Adipose tissue (tissue), 3 donors: ENCODE results near the gene PPP1R13B. TPM values are rescaled to one million over a fixed set of nuclear protein-coding genes. Genes with fewer than 3 reads are reported as not detected.
"Not testable (repeated sequence)": the region's sequence is repeated elsewhere in the genome, so short reads cannot be mapped to it uniquely, and the experiment has no call there.

Experiments used
- H3K27ac ChIP-seq: one replicate; pipeline ENCODE4 v1.5.1; 2013; ENCODE audit warnings: low read depth, low read length
- WGBS, 3 donors: extraction: QIAGEN DNeasy Blood & Tissue Kit; methylation state at CpG; one replicate each; pipeline ENCODE4 v1.1.7; 2013; 5-methylcytosine and 5-hydroxymethylcytosine counted together
- polyA plus RNA-seq, 3 donors: library from polyadenylated mRNA; stranded (reverse); fragments of 200-250 nt; gene quantifications; one replicate each; pipeline ENCODE4 v1.2.3, GENCODE V29; 2013
- donor health status: healthy with polysubstance abuse.
- donor health status: Bipolar disorder and iron deficiency.
- donor health status: healthy.

Gene PPP1R13B
- polyA plus RNA-seq: 10 to 100 TPM in 2 of 3 donors, 1 to 10 TPM in 1; 9.7 to 12.7 (median 12.6) TPM

- 0 to 1% (median 0%) methylated on average over 47 to 104 of the region's 104 CpGs for WGBS, 3 donors
- no peak within 1 kb of the TSS for H3K27ac ChIP-seq
Observed at GRCh38 chr14:103847451-103848174, at the start of gene PPP1R13B. Gene PPP1R13B, minus strand, starts transcription at chr14:103847575. Its CDS starts 268 bp downstream, at chr14:103847307.

- 70 to 78% (median 75%) methylated on average over 6 of the region's 6 CpGs for WGBS, 3 donors
- H3K27ac ChIP-seq: no peak overlapping the region
Observed at GRCh38 chr14:103896578-103896977, 49.2 kb upstream of the PPP1R13B start.

- WGBS, 3 donors: 49 to 80% (median 79%) methylated on average over 7 of the region's 7 CpGs
- no peak overlapping the region for H3K27ac ChIP-seq
Observed at GRCh38 chr14:103894723-103895059, 47.3 kb upstream of the PPP1R13B start.

GRCh38 chr14:103894034-103894722 is 46.8 kb upstream of the PPP1R13B start:
- H3K27ac ChIP-seq: no peak overlapping the region

GRCh38 chr14:103892247-103892646 is 44.9 kb upstream of the PPP1R13B start:
- WGBS, 3 donors: 84 to 92% (median 91%) methylated on average over 8 of the region's 8 CpGs
- H3K27ac ChIP-seq: no peak overlapping the region

More at GRCh38 chr14:103894034-103894722, 46.8 kb upstream of the PPP1R13B start:
- 62 to 70% (median 64%) methylated on average over 25 to 26 of the region's 26 CpGs for WGBS, 3 donors

GRCh38 chr14:103891667-103892215 is 44.4 kb upstream of the PPP1R13B start:
- H3K27ac ChIP-seq: no peak overlapping the region
- WGBS, 3 donors: 76 to 88% (median 87%) methylated on average over 15 of the region's 15 CpGs

- WGBS, 3 donors: 20 to 71% (median 61%) methylated on average over 18 of the region's 18 CpGs
- no peak overlapping the region for H3K27ac ChIP-seq
Observed at GRCh38 chr14:103890821-103891666, 43.7 kb upstream of the PPP1R13B start.

GRCh38 chr14:103890052-103890371 is 42.6 kb upstream of the PPP1R13B start:
- WGBS, 3 donors: 75 to 93% (median 82%) methylated on average over 10 of the region's 10 CpGs
- no peak overlapping the region for H3K27ac ChIP-seq

- H3K27ac ChIP-seq: no peak overlapping the region
- WGBS, 3 donors: 62 to 69% (median 69%) methylated on average over 28 to 31 of the region's 31 CpGs
Observed at GRCh38 chr14:103889313-103890051, 42.1 kb upstream of the PPP1R13B start.

GRCh38 chr14:103889002-103889312 is 41.6 kb upstream of the PPP1R13B start:
- 86 to 90% (median 87%) methylated on average over 5 to 8 of the region's 8 CpGs for WGBS, 3 donors
- not testable (repeated sequence) for H3K27ac ChIP-seq

DNA sequence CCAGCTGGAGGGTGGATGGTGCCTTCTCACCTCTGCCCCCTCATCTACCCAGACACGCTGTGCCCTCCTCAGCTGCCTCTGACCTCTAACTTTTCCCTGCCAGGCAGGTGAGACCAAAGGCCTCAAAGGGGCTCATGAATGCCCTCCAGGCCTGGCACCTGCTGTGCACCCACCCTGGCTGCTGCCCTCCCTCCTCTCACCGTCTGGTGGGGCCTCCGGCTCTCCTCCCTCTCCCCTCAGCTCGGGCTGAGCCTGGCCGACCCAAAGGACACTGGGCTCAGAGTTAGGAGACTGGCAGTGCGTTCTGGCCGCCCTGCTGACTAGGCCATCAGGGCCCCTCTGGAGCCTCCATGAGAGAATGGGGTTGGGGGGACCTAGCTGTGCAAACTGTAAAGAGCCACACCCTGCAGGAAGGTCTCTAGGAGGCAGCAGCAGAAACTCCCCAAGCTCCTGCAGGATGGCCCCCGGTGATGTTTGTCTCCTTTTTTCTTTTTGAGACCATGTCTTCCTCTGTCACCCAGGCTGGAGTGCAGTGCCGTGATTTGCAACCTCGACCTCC is 40.3 kb upstream of the PPP1R13B start:
- H3K27ac ChIP-seq: no peak overlapping the region
- 83 to 93% (median 86%) methylated on average over 10 of the region's 10 CpGs for WGBS, 3 donors

DNA sequence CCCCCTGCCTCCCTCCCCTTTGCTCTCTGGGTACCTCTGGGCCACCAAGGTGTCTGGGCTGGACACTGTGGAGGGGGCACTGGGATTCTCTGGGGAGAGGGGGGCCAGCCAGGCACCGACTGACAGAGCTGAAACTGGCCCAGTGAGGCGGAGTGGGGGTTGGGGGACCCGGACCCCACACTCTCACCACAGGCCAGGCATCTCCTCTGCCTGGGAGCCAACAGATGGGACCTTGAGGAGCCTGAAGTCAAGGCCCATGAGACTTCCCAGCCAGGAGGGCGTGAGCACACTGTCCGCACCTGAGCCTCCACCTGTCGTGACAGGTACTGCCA is 39.8 kb upstream of the PPP1R13B start:
- 79 to 92% (median 90%) methylated on average over 5 to 6 of the region's 6 CpGs for WGBS, 3 donors
- H3K27ac ChIP-seq: no peak overlapping the region

GRCh38 chr14:103886304-103887169 is 39.2 kb upstream of the PPP1R13B start:
- no peak overlapping the region for H3K27ac ChIP-seq
- WGBS, 3 donors: 57 to 74% (median 62%) methylated on average over 26 to 27 of the region's 27 CpGs

DNA sequence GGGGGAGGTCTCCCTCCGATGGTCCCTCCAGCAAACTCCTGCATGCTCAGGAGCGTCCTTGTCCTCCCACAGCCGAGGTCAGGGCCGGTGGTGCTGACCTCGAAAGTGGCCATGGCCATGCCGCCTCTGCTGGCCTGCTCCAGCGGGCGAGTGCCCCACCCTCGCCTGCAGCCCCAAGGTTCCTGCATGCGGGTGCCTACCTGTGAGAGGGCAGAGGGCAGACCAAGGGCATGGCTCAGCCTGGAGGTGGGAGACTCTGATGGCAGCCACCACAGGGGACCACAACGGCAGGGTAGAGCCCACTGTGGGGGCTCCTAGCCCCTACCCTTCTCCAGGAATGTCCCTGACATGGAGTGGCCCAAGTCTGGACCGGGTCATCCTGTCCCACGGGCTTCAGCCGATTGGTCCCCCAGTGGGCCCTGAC is 38.1 kb upstream of the PPP1R13B start:
- 81 to 85% (median 85%) methylated on average over 14 of the region's 14 CpGs for WGBS, 3 donors
- H3K27ac ChIP-seq: no peak overlapping the region

GRCh38 chr14:103884854-103885253 is 37.5 kb upstream of the PPP1R13B start:
- 90 to 94% (median 94%) methylated on average over 9 of the region's 9 CpGs for WGBS, 3 donors
- H3K27ac ChIP-seq: no peak overlapping the region

- no peak overlapping the region for H3K27ac ChIP-seq
- WGBS, 3 donors: 73 to 94% (median 75%) methylated on average over 3 of the region's 3 CpGs
Observed at GRCh38 chr14:103883263-103883523, 35.8 kb upstream of the PPP1R13B start.

GRCh38 chr14:103882503-103883262 is 35.3 kb upstream of the PPP1R13B start:
- H3K27ac ChIP-seq: no peak overlapping the region

More at GRCh38 chr14:103882503-103883262, 35.3 kb upstream of the PPP1R13B start:
- 69 to 77% (median 76%) methylated on average over 20 of the region's 20 CpGs for WGBS, 3 donors
